ENCODE results near the gene SYTL4.

DNA sequence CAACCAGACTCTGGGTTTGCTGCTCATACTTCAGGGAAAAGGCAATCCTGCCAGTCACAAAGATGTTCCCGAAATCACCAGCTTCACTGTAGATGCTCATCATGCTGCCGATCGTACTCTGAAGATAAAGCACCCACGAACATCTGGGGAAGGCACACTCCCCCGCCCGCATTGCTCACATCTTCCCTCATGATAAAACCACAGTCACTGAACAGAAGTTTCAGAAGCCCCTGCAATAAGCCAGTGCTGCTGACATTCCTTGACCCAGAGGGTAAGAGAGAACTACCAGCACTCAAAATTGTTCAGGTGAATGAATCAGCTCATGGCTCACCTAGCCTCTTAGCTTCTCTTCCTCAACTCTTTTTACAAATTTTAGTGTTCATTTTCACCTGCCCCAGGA lies 44.8 kb downstream of the SYTL4 start:
- TF ChIP-seq EZH2phosphoT487 (IDR thresholded peaks at IDR 0.05; ENCODE audit: low read depth): no peak
- TF ChIP-seq, protein P1, sequence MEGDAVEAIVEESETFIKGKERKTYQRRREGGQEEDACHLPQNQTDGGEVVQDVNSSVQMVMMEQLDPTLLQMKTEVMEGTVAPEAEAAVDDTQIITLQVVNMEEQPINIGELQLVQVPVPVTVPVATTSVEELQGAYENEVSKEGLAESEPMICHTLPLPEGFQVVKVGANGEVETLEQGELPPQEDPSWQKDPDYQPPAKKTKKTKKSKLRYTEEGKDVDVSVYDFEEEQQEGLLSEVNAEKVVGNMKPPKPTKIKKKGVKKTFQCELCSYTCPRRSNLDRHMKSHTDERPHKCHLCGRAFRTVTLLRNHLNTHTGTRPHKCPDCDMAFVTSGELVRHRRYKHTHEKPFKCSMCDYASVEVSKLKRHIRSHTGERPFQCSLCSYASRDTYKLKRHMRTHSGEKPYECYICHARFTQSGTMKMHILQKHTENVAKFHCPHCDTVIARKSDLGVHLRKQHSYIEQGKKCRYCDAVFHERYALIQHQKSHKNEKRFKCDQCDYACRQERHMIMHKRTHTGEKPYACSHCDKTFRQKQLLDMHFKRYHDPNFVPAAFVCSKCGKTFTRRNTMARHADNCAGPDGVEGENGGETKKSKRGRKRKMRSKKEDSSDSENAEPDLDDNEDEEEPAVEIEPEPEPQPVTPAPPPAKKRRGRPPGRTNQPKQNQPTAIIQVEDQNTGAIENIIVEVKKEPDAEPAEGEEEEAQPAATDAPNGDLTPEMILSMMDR (IDR thresholded peaks at IDR 0.05; ENCODE audit: low read depth, low read length): no peak
